K562 (cell line): ENCODE results near the gene TDRD6.

Experiments
- BDP1 ChIP-seq: IDR thresholded peaks from 3 replicates; pipeline ENCODE4 v1.6.1; 2011; ENCODE audit not compliant: insufficient read length, insufficient read depth
- CBX5 ChIP-seq: IDR thresholded peaks from 2 replicates; pipeline ENCODE4 v1.6.1; 2014; ENCODE audit warnings: low read depth, borderline replicate concordance
- PCBP1 ChIP-seq: fragments of 200-400 bp; formaldehyde crosslinking; IDR thresholded peaks from 2 replicates; pipeline ENCODE4 v1.6.1; 2018; ENCODE audit warnings: mild to moderate bottlenecking, low read depth, low read length; ENCODE audit not compliant: poor library complexity, severe bottlenecking
- ZNF445 ChIP-seq: fragments of 250-450 bp; sonication (Bioruptor Pico); IDR thresholded peaks from 2 replicates; pipeline ENCODE4 v1.4.0; 2020; ENCODE audit warnings: low read depth, mild to moderate bottlenecking, moderate library complexity
- ZNF780A ChIP-seq: fragments of 250-450 bp; sonication (Bioruptor Pico); IDR thresholded peaks from 2 replicates; pipeline ENCODE4 v1.5.0; 2021; ENCODE audit warnings: mild to moderate bottlenecking
- TF ChIP-seq, protein P1 (sequence below): fragments of 200-400 bp; formaldehyde crosslinking; IDR thresholded peaks from 2 replicates; pipeline ENCODE4 v1.6.1; 2017; ENCODE audit warnings: mild to moderate bottlenecking, low read depth, low read length, moderate library complexity

DNA sequence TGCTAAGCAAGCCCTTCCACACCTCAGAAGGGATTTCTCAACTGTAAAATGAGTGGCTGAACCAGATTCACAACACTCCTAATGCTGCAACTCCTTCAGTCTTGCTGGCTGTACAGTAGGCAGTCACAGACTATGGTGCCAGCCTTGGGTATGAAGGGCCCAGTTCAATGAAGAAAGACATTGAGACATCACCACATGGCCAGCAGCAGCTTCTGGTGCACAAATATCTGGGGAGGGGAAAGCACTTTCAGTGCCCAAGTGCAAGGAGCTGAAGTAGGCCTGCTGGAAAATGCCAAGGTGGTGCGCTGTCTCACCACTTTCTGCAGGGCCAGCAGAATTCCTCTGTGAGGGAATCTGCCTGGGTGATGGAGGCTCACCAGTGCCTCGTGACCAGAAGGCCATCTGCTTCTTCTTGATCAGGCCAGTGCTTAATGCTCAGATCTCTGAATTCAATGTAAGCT lies 45.7 kb downstream of the TDRD6 start:
- TF ChIP-seq CBX5, result no peak
- no peak for TF ChIP-seq ZNF780A (CRISPR knock-in tag)
- TF ChIP-seq, protein P1, sequence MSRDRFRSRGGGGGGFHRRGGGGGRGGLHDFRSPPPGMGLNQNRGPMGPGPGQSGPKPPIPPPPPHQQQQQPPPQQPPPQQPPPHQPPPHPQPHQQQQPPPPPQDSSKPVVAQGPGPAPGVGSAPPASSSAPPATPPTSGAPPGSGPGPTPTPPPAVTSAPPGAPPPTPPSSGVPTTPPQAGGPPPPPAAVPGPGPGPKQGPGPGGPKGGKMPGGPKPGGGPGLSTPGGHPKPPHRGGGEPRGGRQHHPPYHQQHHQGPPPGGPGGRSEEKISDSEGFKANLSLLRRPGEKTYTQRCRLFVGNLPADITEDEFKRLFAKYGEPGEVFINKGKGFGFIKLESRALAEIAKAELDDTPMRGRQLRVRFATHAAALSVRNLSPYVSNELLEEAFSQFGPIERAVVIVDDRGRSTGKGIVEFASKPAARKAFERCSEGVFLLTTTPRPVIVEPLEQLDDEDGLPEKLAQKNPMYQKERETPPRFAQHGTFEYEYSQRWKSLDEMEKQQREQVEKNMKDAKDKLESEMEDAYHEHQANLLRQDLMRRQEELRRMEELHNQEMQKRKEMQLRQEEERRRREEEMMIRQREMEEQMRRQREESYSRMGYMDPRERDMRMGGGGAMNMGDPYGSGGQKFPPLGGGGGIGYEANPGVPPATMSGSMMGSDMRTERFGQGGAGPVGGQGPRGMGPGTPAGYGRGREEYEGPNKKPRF, result no peak
- no peak for TF ChIP-seq PCBP1
- TF ChIP-seq ZNF445 (CRISPR knock-in tag), result no peak
- no peak for TF ChIP-seq BDP1
